WTC11 (cell line): ENCODE measurements around the gene IL2RA. TPM values are rescaled to one million over a fixed set of nuclear protein-coding genes. Genes with fewer than 3 reads are reported as not detected.

ENCODE experiments used
- ATAC-seq: fragments of 200-7000 bp; cut with Tn5 transposase; 2 replicates; pipeline ENCODE4 v1.10.0; 2021; ENCODE audit warnings: mild to moderate bottlenecking, moderate library complexity
- CTCF ChIA-PET: fragments of 300-600 bp; sonication (Branson Sonifier 250); formaldehyde crosslinking; loops from one replicate; lab custom pipeline; 2021; ENCODE audit warnings: antibody characterized with exemption; lab: Charles Lee
- POLR2A ChIA-PET: fragments of 350-600 bp; sonication (Branson Sonifier 250); formaldehyde crosslinking; loops from one replicate; lab custom pipeline; 2021; ENCODE audit warnings: antibody characterized with exemption; lab: Charles Lee
- DNase-seq: peaks from one replicate; pipeline ENCODE4 v3.0.0; 2021; ENCODE audit warnings: low spot score
- H3K27ac Mint-ChIP-seq: 2 replicates; pipeline ENCODE4 v1.8.0; 2021; ENCODE audit warnings: mixed read lengths
- H3K27me3 Mint-ChIP-seq: 2 replicates; pipeline ENCODE4 v1.8.0; 2021; ENCODE audit warnings: low read depth, mild to moderate bottlenecking, moderate library complexity, mixed read lengths
- H3K36me3 Mint-ChIP-seq: 2 replicates; pipeline ENCODE4 v1.8.0; 2021; ENCODE audit warnings: mixed read lengths
- H3K4me1 Mint-ChIP-seq: 2 replicates; pipeline ENCODE4 v1.8.0; 2022; ENCODE audit warnings: mixed read lengths
- H3K4me3 Mint-ChIP-seq: 2 replicates; pipeline ENCODE4 v1.8.0; 2021; ENCODE audit warnings: mild to moderate bottlenecking, moderate library complexity, mixed read lengths
- H3K9me3 Mint-ChIP-seq: 2 replicates; pipeline ENCODE4 v1.8.0; 2021; ENCODE audit warnings: mixed read lengths
- AFF4 ChIP-seq: sonication (generic); formaldehyde crosslinking; IDR thresholded peaks from 2 replicates; pipeline ENCODE4 v1.8.1; 2023; ENCODE audit warnings: mild to moderate bottlenecking, missing genetic modification reagents, borderline replicate concordance
- ATF6 ChIP-seq: sonication (generic); formaldehyde crosslinking; IDR thresholded peaks from 2 replicates; pipeline ENCODE4 v1.8.1; 2023; ENCODE audit warnings: mild to moderate bottlenecking, missing genetic modification reagents
- CTCF ChIP-seq: fragments of 200-600 bp; IDR thresholded peaks from 2 replicates; pipeline ENCODE4 v1.8.0; 2022; ENCODE audit warnings: antibody characterized with exemption
- FOXK1 ChIP-seq: sonication (generic); formaldehyde crosslinking; IDR thresholded peaks from 2 replicates; pipeline ENCODE4 v1.8.0; 2022; ENCODE audit warnings: mild to moderate bottlenecking, moderate library complexity, missing genetic modification reagents
- GABPB1 ChIP-seq: sonication (generic); formaldehyde crosslinking; IDR thresholded peaks from 2 replicates; pipeline ENCODE4 v1.8.1; 2023; ENCODE audit warnings: mild to moderate bottlenecking, missing genetic modification reagents
- HMGXB4 ChIP-seq: sonication (generic); formaldehyde crosslinking; IDR thresholded peaks from 2 replicates; pipeline ENCODE4 v1.8.1; 2023; ENCODE audit warnings: mild to moderate bottlenecking, moderate library complexity, missing genetic modification reagents
- IRF1 ChIP-seq: sonication (generic); formaldehyde crosslinking; IDR thresholded peaks from 2 replicates; pipeline ENCODE4 v1.8.0; 2023; ENCODE audit warnings: missing genetic modification reagents
- JUN ChIP-seq: sonication (generic); formaldehyde crosslinking; IDR thresholded peaks from 2 replicates; pipeline ENCODE4 v1.8.0; 2023; ENCODE audit warnings: mild to moderate bottlenecking, missing genetic modification reagents
- MAX ChIP-seq: sonication (generic); formaldehyde crosslinking; IDR thresholded peaks from 2 replicates; pipeline ENCODE4 v1.8.0; 2022; ENCODE audit warnings: mild to moderate bottlenecking, missing genetic modification reagents
- NR2C2 ChIP-seq: sonication (generic); formaldehyde crosslinking; IDR thresholded peaks from 2 replicates; pipeline ENCODE4 v1.8.0; 2022; ENCODE audit warnings: mild to moderate bottlenecking, missing genetic modification reagents
- RORB ChIP-seq: fragments of 250-450 bp; sonication (Bioruptor Pico); IDR thresholded peaks from 2 replicates; pipeline ENCODE4 v1.9.0; 2021; ENCODE audit warnings: mild to moderate bottlenecking
- SMAD4 ChIP-seq: sonication (generic); formaldehyde crosslinking; IDR thresholded peaks from 2 replicates; pipeline ENCODE4 v1.8.0; 2022; ENCODE audit warnings: mild to moderate bottlenecking, missing genetic modification reagents
- SP1 ChIP-seq: sonication (generic); formaldehyde crosslinking; conservative IDR thresholded peaks from 2 replicates; pipeline ENCODE4 v1.8.1; 2022; ENCODE audit warnings: missing genetic modification reagents
- ZBTB43 ChIP-seq: sonication (generic); formaldehyde crosslinking; IDR thresholded peaks from 2 replicates; pipeline ENCODE4 v1.8.1; 2023; ENCODE audit warnings: mild to moderate bottlenecking, missing genetic modification reagents
- ZNF121 ChIP-seq: sonication (generic); formaldehyde crosslinking; IDR thresholded peaks from 2 replicates; pipeline ENCODE4 v1.8.0; 2023; ENCODE audit warnings: missing genetic modification reagents
- ZNF219 ChIP-seq: sonication (generic); formaldehyde crosslinking; IDR thresholded peaks from 2 replicates; pipeline ENCODE4 v1.8.0; 2023; ENCODE audit warnings: missing genetic modification reagents, mild to moderate bottlenecking, borderline replicate concordance
- ZNF416 ChIP-seq: fragments of 250-450 bp; sonication (Bioruptor Pico); IDR thresholded peaks from 2 replicates; pipeline ENCODE4 v1.9.0; 2021; ENCODE audit warnings: mild to moderate bottlenecking, inconsistent platforms
- ZNF532 ChIP-seq: fragments of 250-450 bp; sonication (Bioruptor Pico); IDR thresholded peaks from 2 replicates; pipeline ENCODE4 v1.9.0; 2021; ENCODE audit warnings: mild to moderate bottlenecking, borderline replicate concordance
- ZSCAN18 ChIP-seq: fragments of 250-450 bp; sonication (Bioruptor Pico); IDR thresholded peaks from 2 replicates; pipeline ENCODE4 v2.1.2; 2022; ENCODE audit warnings: mild to moderate bottlenecking, moderate library complexity
- total RNA-seq: library from RNA; stranded (reverse); gene quantifications from 3 replicates; pipeline ENCODE4 v1.2.3, GENCODE V29; 2021

The IL2RA gene
- total RNA-seq, 1 experiment from 2014 or later, result 0.31 TPM

- TF ChIP-seq MAX (CRISPR knock-in tag), result no peak
- no peak for TF ChIP-seq RORB
- TF ChIP-seq JUN (CRISPR knock-in tag), result no peak
- TF ChIP-seq ZNF121 (CRISPR knock-in tag), result no peak
- no peak for TF ChIP-seq FOXK1 (CRISPR knock-in tag)
Observed at GRCh38 chr10:6068006-6068405, 5.8 kb upstream of the IL2RA start (continued).

GRCh38 chr10:6067457-6067856 lies 5.3 kb upstream of the IL2RA start:
- Mint-ChIP-seq H3K4me3 (no peak overlapping the region), H3K36me3 (no peaks in the 10 kb centered on the region), H3K9me3 (peaks cover 9% of the 10 kb centered on the region), H3K27me3 (peaks cover 3% of the 10 kb centered on the region; the same call in 1 of the 2 replicates), H3K4me1 (peaks cover 6% of the 10 kb centered on the region), H3K27ac (no peak overlapping the region)
- DNase-seq (no peak), ATAC-seq (no peak)
- CTCF ChIA-PET, result no interaction called here
- POLR2A ChIA-PET, result no interaction called here
- TF ChIP-seq ZNF219 (CRISPR knock-in tag), result no peak
- no peak for TF ChIP-seq IRF1 (CRISPR knock-in tag)
- no peak for TF ChIP-seq GABPB1 (CRISPR knock-in tag)
- TF ChIP-seq NR2C2 (CRISPR knock-in tag), result no peak
- no peak for TF ChIP-seq ZNF532 (CRISPR knock-in tag)
- no peak for TF ChIP-seq HMGXB4 (CRISPR knock-in tag)
- TF ChIP-seq ZNF416 (CRISPR knock-in tag), result no peak
- TF ChIP-seq ZNF121 (CRISPR knock-in tag), result no peak
- TF ChIP-seq AFF4 (CRISPR knock-in tag), result no peak
- no peak for TF ChIP-seq ATF6
- TF ChIP-seq ZBTB43 (CRISPR knock-in tag), result no peak
- TF ChIP-seq SMAD4, result no peak
- TF ChIP-seq CTCF, result no peak
- no peak for TF ChIP-seq SP1 (CRISPR knock-in tag)
- TF ChIP-seq ZSCAN18, result no peak
